Measurements from ENCODE around the gene RBCK1.

The RBCK1 gene

DNA sequence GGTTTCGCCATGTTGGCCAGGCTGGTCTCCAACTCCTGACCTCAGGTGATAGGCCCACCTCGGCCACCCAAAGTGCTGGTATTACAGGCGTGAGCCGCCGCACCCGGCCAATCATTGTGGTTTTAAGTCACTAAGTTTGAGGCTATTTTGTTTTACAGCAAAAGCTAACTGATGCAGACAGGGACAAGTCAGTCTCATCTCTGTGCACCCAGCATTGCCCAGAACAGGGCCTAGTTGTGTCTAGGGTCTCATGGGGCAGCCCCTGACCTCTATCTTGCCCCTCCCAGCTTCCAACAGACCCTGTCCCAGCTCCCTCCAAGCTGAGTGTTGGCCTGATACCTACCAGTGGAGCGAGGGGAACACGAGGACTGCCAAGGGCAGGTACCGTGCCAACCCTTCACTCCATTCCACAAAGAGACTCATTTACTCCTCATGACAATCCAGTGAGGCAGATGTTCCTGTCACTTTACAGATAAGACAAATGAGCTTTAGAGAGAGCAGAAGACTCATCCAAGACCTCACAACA is 8.9 kb upstream of the RBCK1 start:
- ATAC-seq, result no peak

GRCh38 chr20:400128-400453 is 8.0 kb upstream of the RBCK1 start:
- ATAC-seq, result no peak
- TF ChIP-seq TCF4 (CRISPR knock-in tag; IDR thresholded peaks at IDR 0.05; ENCODE audit: borderline replicate concordance) (no peak), ARNTL (CRISPR knock-in tag; IDR thresholded peaks at IDR 0.05; ENCODE audit: borderline replicate concordance, low read depth) (no peak), TSHZ2 (CRISPR knock-in tag; IDR thresholded peaks at IDR 0.05) (no peak), PPARA (CRISPR knock-in tag; IDR thresholded peaks at IDR 0.05; ENCODE audit: borderline replicate concordance) (no peak), ZFP30 (CRISPR knock-in tag; IDR thresholded peaks at IDR 0.05) (no peak), RARB (CRISPR knock-in tag; IDR thresholded peaks at IDR 0.05) (no peak), ZFP3 (CRISPR knock-in tag; IDR thresholded peaks at IDR 0.05) (no peak), GLIS3 (CRISPR knock-in tag; IDR thresholded peaks at IDR 0.05) (no peak), SNAI2 (CRISPR knock-in tag; IDR thresholded peaks at IDR 0.05) (no peak), BACH2 (CRISPR knock-in tag; IDR thresholded peaks at IDR 0.05; ENCODE audit: borderline replicate concordance) (no peak), ZNF70 (CRISPR knock-in tag; IDR thresholded peaks at IDR 0.05) (no peak), ZNF8 (CRISPR knock-in tag; IDR thresholded peaks at IDR 0.05) (no peak), ISL1 (CRISPR knock-in tag; IDR thresholded peaks at IDR 0.05) (no peak), PATZ1 (CRISPR knock-in tag; IDR thresholded peaks at IDR 0.05; ENCODE audit: borderline replicate concordance) (no peak), ZC3H10 (CRISPR knock-in tag; IDR thresholded peaks at IDR 0.05) (no peak), ZNF565 (CRISPR knock-in tag; conservative IDR thresholded peaks at IDR 0.05; ENCODE audit: low read depth) (no peak)
- TF ChIP-seq, protein P1, sequence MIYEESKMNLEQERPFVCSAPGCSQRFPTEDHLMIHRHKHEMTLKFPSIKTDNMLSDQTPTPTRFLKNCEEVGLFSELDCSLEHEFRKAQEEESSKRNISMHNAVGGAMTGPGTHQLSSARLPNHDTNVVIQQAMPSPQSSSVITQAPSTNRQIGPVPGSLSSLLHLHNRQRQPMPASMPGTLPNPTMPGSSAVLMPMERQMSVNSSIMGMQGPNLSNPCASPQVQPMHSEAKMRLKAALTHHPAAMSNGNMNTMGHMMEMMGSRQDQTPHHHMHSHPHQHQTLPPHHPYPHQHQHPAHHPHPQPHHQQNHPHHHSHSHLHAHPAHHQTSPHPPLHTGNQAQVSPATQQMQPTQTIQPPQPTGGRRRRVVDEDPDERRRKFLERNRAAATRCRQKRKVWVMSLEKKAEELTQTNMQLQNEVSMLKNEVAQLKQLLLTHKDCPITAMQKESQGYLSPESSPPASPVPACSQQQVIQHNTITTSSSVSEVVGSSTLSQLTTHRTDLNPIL (CRISPR knock-in tag; IDR thresholded peaks at IDR 0.05; ENCODE audit: low read depth), result no peak
- TF ChIP-seq, protein P2, sequence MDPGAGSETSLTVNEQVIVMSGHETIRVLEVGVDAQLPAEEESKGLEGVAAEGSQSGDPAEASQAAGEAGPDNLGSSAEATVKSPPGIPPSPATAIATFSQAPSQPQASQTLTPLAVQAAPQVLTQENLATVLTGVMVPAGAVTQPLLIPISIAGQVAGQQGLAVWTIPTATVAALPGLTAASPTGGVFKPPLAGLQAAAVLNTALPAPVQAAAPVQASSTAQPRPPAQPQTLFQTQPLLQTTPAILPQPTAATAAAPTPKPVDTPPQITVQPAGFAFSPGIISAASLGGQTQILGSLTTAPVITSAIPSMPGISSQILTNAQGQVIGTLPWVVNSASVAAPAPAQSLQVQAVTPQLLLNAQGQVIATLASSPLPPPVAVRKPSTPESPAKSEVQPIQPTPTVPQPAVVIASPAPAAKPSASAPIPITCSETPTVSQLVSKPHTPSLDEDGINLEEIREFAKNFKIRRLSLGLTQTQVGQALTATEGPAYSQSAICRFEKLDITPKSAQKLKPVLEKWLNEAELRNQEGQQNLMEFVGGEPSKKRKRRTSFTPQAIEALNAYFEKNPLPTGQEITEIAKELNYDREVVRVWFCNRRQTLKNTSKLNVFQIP (CRISPR knock-in tag; IDR thresholded peaks at IDR 0.05; ENCODE audit: borderline replicate concordance, low read depth), result no peak

More for the DNA sequence above, 8.9 kb upstream of the RBCK1 start:
- TF ChIP-seq ESRRG (CRISPR knock-in tag; IDR thresholded peaks at IDR 0.05), result no peak
- TF ChIP-seq ARNTL (CRISPR knock-in tag; IDR thresholded peaks at IDR 0.05; ENCODE audit: borderline replicate concordance, low read depth), result no peak

DNA sequence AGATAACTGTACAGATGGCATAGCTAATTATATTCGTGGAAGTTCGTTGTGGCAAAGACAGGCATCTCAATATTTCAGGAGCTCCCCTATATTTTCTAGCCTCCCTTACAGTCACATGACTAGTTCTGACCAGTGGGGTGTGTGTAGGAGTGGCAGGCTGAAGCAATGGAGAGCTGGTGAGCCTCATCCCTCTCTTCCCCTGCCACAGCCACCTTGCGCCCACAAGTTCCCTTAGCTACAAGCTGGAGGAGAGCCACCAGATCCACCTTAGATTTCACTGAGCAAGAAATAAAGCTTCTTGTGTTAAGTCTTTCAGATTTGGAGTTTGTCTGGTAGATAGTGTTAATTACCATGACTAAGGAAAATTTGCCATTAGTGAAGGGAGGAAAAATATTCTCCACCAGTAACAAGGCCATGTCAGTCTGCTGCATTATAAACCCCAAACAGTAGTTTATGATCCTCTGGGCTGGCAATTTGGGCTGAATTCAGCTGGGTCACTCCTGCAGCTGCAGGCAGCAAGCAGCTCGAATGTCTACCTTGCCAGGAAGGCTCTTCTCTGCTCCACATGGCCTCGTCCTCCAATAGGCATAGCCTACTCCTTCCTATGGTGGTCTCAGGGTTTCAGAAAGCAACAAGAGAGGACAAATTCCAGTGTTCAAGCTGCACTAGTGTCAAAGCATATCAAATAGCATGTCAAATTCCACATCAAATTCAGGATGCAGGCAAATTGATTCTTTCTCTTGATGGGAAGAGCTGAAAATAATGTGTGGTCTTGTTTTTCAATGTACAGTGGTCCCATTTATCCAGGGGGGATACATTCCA is 7.4 kb upstream of the RBCK1 start:
- peak; percentile 80 for ATAC-seq
- TF ChIP-seq ZNF565 (CRISPR knock-in tag; conservative IDR thresholded peaks at IDR 0.05; ENCODE audit: low read depth) (no peak), ZC3H10 (CRISPR knock-in tag; IDR thresholded peaks at IDR 0.05) (no peak), ZNF8 (CRISPR knock-in tag; IDR thresholded peaks at IDR 0.05) (no peak), SNAI2 (CRISPR knock-in tag; IDR thresholded peaks at IDR 0.05) (no peak), ZNF70 (CRISPR knock-in tag; IDR thresholded peaks at IDR 0.05) (no peak), ZFP3 (CRISPR knock-in tag; IDR thresholded peaks at IDR 0.05) (no peak), CSDC2 (CRISPR knock-in tag; IDR thresholded peaks at IDR 0.05) (no peak)
- TF ChIP-seq, protein P1 (CRISPR knock-in tag; IDR thresholded peaks at IDR 0.05; ENCODE audit: low read depth), result no peak

Data from SK-N-SH treated with all-trans-retinoic acid at 6 μM for 48 hours (cell line).